Left hindlimb (tissue), 1 donor: ENCODE results near the gene DPM2.

Experiments
- DNase-seq: peaks from one replicate; pipeline ENCODE4 v3.0.0-alpha.2; 2018

DPM2 gene

DNA sequence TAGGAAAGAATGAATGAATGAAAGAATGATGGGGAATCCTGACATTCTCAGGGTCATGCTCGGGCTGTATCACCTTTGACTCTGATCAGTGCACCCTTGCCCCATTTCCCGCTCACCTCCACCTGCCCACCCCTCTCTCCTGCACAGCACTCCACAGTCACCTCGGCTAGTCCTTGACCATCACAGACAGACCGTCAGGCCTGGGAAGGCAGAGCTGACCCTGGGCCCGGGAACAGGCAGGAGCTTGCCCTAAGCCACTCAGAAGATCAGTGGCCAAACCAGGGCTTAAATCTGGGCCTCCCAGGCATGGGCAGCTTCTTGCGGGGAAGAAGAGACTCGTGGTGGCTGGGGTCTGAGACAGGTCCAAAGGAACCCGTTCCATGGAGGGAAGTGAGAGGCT, 41.8 kb downstream of the DPM2 start:
- peak; percentile 29 for DNase-seq

DNA sequence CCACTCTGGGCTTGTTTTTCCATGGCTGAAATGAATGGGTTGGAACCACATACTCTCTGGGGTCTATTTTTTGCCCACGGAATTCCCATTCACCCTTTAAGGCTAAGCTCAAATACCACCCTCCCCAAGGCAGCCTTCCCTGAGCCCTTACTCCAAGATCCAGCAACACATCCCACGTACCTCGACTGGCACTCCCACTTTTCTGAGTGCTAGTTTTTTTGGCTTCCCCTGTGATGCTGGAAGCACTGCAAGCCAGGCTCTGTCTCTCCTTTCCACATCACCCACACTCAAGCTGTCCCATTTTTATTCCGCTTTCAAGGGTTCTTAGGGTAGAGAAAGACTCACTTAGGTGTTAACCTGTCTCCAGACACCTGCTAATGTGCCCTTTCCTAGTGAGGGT, 44.3 kb downstream of the DPM2 start:
- peak; percentile 6 for DNase-seq

GRCh38 chr9:127892831-127893230, 44.8 kb downstream of the DPM2 start:
- peak; percentile 2 for DNase-seq

DNA sequence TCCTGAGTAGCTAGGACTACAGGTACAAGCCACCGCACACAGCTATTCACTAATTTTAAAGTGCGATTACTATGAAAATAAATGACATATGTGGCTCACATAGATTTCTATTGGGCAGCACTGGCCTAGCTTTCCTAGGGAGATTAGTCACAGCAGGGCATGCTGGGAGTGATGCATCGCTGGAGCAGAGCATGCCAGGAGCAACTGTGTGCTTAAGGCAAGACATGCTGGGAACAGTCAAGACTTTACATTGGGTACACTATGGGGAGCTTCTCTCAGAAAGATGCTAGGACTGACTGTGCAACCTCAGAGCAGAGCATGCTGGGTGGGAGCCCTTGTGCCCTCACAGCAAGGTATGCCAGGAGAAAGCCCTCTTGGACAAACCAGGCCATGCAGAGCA, 47.6 kb downstream of the DPM2 start:
- peak; percentile 21 for DNase-seq

DNA sequence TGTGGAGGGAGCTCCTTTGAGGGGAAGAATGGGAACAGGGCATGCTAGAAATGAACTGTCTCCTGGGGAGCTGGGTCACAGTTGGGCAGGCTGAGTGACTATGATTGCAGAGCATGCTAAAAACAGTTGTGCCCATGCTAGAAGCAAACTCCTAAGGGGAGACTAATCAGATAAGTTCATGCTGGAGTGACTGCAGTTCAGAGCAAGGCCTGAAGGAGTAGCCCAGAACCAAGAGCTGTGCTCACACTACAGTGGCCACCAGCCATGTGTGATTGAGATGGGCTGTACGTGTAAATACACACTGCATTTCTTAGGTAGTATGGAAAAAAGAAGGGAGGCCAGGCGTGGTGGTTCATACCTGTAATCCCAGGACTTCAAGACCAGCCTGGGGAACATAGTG, 49.9 kb downstream of the DPM2 start:
- peak; percentile 4 for DNase-seq

DNA sequence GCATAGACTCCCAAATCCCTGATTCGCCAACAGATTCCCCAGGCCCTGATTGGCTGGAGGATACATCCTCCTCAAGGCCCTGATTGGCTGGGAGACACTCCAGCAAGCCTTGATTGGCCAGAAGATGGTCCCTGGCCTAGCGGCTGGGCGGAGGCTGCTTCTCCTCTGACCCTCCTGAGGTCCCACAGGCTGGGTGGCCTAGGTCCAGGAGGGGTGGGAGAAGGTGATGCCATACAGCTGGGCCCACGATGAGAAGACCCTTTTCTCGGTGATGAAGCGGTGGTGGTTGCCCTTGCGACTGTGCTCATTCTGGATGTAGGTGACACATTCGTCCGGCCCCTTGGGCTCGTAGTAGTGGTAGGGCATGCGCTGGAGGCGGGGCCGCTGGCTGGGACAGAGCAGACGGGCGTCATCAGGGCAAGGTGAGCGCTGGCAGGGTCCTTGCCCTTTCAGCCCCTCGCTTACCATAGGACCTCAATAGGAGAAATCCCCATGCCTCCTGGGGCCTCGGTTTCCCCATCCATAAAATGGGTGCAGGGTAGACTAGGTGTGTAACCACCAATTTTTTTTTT, 51.2 kb downstream of the DPM2 start:
- DNase-seq: peak; percentile 24

DNA sequence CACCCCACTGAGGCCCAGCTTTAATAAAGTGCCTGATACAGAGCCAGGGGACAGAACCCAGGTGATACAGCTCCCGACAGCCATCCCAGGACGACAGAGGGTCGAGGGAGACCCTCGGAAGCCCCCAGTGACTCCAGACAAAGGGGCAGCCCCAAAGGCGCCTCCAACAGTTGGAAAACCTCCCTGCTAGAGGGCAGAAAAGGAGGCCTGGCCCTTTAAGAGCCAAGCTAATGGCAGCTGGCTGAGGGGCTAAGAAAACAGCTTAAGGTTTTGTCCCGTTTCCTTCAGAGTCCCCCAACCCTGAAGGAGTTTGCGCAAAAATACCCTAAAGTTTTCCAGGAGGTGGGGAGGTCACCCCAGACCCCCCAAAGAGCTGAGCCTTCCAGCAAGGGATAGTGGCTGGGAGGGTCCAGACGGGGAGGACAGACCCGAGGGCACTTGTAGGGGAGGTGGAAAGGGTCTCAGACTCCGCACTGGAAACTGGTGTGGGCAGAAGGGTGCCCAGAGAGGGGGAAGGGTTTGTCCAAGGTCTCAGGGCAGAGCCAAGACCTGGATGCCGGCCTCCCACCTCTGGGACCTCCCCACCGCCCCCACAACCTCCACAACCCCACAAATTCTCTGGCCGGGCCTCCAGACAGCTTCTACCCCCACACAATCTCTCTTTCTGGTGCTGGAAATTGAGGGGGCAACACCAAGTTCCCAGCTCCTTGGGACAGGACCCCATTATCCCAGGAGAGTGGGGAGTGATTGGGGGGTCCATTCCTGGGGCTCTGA, 52.0 kb downstream of the DPM2 start:
- DNase-seq: peak; percentile 17
